Measurements from ENCODE around the gene MAPK8IP3.

Gene MAPK8IP3

GRCh38 chr16:1657841-1658240 is 48.2 kb upstream of the MAPK8IP3 start:
- Histone ChIP-seq H3K27ac (ENCODE audit: low read depth, low read length) (no peak overlapping the region), H3K36me3 (ENCODE audit: low read length) (no peaks in the 10 kb centered on the region), H3K4me2 (ENCODE audit: low read depth, low read length, poor library complexity, severe bottlenecking) (no peak overlapping the region), H3K9ac (ENCODE audit: low read length) (no peak overlapping the region), H2AFZ (ENCODE audit: low read depth, low read length, severe bottlenecking) (no peak overlapping the region), H3K79me2 (ENCODE audit: insufficient read depth, low read length) (no peaks in the 10 kb centered on the region), H3F3A (ENCODE audit: insufficient read depth) (no peaks in the 10 kb centered on the region), H3K27me3 (ENCODE audit: low read length) (no peaks in the 10 kb centered on the region), H4K20me1 (ENCODE audit: low read depth, low read length) (no peaks in the 10 kb centered on the region), H3K9me3 (ENCODE audit: insufficient read depth, low read length) (no peaks in the 10 kb centered on the region), H3K9me2 (replicated peaks; ENCODE audit: insufficient read depth, low read length) (no peaks in the 10 kb centered on the region), H3K4me3 (ENCODE audit: insufficient read depth, low read length, poor library complexity, severe bottlenecking) (no peak overlapping the region)
- TF ChIP-seq CTCF (IDR thresholded peaks at IDR 0.05; ENCODE audit: insufficient read depth, low read length, poor library complexity, severe bottlenecking) (no peak), EZH2phosphoT487 (conservative IDR thresholded peaks at IDR 0.05; ENCODE audit: low read length) (no peak)

GRCh38 chr16:1659031-1659430 is 47.0 kb upstream of the MAPK8IP3 start:
- Histone ChIP-seq H3K36me3 (ENCODE audit: low read length) (no peaks in the 10 kb centered on the region), H3K9ac (ENCODE audit: low read length) (no peak overlapping the region), H3K27ac (ENCODE audit: low read depth, low read length) (no peak overlapping the region), H3K9me3 (ENCODE audit: insufficient read depth, low read length) (no peaks in the 10 kb centered on the region), H3K27me3 (ENCODE audit: low read length) (no peaks in the 10 kb centered on the region), H3K4me3 (ENCODE audit: insufficient read depth, low read length, poor library complexity, severe bottlenecking) (no peak overlapping the region), H3K4me2 (ENCODE audit: low read depth, low read length, poor library complexity, severe bottlenecking) (no peak overlapping the region), H4K20me1 (ENCODE audit: low read depth, low read length) (no peaks in the 10 kb centered on the region), H3F3A (ENCODE audit: insufficient read depth) (no peaks in the 10 kb centered on the region), H2AFZ (ENCODE audit: low read depth, low read length, severe bottlenecking) (no peak overlapping the region), H3K9me2 (replicated peaks; ENCODE audit: insufficient read depth, low read length) (no peaks in the 10 kb centered on the region), H3K79me2 (ENCODE audit: insufficient read depth, low read length) (no peaks in the 10 kb centered on the region)
- no peak for TF ChIP-seq EZH2phosphoT487 (conservative IDR thresholded peaks at IDR 0.05; ENCODE audit: low read length)
- no peak for TF ChIP-seq CTCF (IDR thresholded peaks at IDR 0.05; ENCODE audit: insufficient read depth, low read length, poor library complexity, severe bottlenecking)

GRCh38 chr16:1661826-1662225 is 44.2 kb upstream of the MAPK8IP3 start:
- H3K27ac ChIP-seq (ENCODE audit: low read depth, low read length), result no peak overlapping the region
- H3K4me3 ChIP-seq (ENCODE audit: insufficient read depth, low read length, poor library complexity, severe bottlenecking), result no peak overlapping the region
- no peaks in the 10 kb centered on the region for H4K20me1 ChIP-seq (ENCODE audit: low read depth, low read length)
- H3K9me2 ChIP-seq (replicated peaks; ENCODE audit: insufficient read depth, low read length), result no peaks in the 10 kb centered on the region
- H3K36me3 ChIP-seq (ENCODE audit: low read length), result no peaks in the 10 kb centered on the region
- TF ChIP-seq CTCF (IDR thresholded peaks at IDR 0.05; ENCODE audit: insufficient read depth, low read length, poor library complexity, severe bottlenecking) (no peak), EZH2phosphoT487 (conservative IDR thresholded peaks at IDR 0.05; ENCODE audit: low read length) (no peak)
- no peak overlapping the region for H3K4me2 ChIP-seq (ENCODE audit: low read depth, low read length, poor library complexity, severe bottlenecking)
- no peaks in the 10 kb centered on the region for H3K9me3 ChIP-seq (ENCODE audit: insufficient read depth, low read length)
- H3K27me3 ChIP-seq (ENCODE audit: low read length), result no peaks in the 10 kb centered on the region
- H3K79me2 ChIP-seq (ENCODE audit: insufficient read depth, low read length), result no peaks in the 10 kb centered on the region
- H3K9ac ChIP-seq (ENCODE audit: low read length), result no peak overlapping the region
- H3F3A ChIP-seq (ENCODE audit: insufficient read depth), result no peaks in the 10 kb centered on the region
- H2AFZ ChIP-seq (ENCODE audit: low read depth, low read length, severe bottlenecking), result no peak overlapping the region

All from SU-DHL-6 (cell line).